DOHH2 (cell line): Measurements from ENCODE around the gene PTPRN2.

Experiments used
- H3F3A ChIP-seq: fragments of 200-600 bp; sonication (generic), shearing (Covaris generic); 2 replicates; pipeline ENCODE4 v1.6.0; 2016; ENCODE audit warnings: antibody characterized with exemption, mild to moderate bottlenecking; ENCODE audit not compliant: control insufficient read depth, insufficient read depth
- H3K27ac ChIP-seq: fragments of 200-600 bp; sonication (generic); 2 replicates; pipeline ENCODE4 v1.5.1; 2014; ENCODE audit warnings: low read depth, mild to moderate bottlenecking, low read length, moderate library complexity
- H3K27me3 ChIP-seq: fragments of 200-600 bp; sonication (generic); 2 replicates; pipeline ENCODE4 v1.6.1; 2014; ENCODE audit warnings: mild to moderate bottlenecking, low read length, mixed read lengths; ENCODE audit not compliant: control insufficient read depth
- H3K36me3 ChIP-seq: fragments of 200-600 bp; sonication (generic); 2 replicates; pipeline ENCODE4 v1.6.1; 2014; ENCODE audit warnings: mild to moderate bottlenecking, low read length, moderate library complexity, mixed read lengths; ENCODE audit not compliant: control insufficient read depth
- H3K4me1 ChIP-seq: fragments of 200-600 bp; sonication (generic); 2 replicates; pipeline ENCODE4 v1.6.1; 2014; ENCODE audit warnings: mild to moderate bottlenecking, low read length, mixed read lengths; ENCODE audit not compliant: control insufficient read depth
- H3K4me2 ChIP-seq: fragments of 200-600 bp; sonication (generic); 2 replicates; pipeline ENCODE4 v1.6.0; 2014; ENCODE audit warnings: mild to moderate bottlenecking, low read length, moderate library complexity
- H3K4me3 ChIP-seq: fragments of 200-600 bp; sonication (generic); 2 replicates; pipeline ENCODE4 v1.5.1; 2014; ENCODE audit warnings: mild to moderate bottlenecking, low read length, mixed read lengths
- H3K79me2 ChIP-seq: fragments of 200-600 bp; sonication (generic); 2 replicates; pipeline ENCODE4 v1.6.1; 2014; ENCODE audit warnings: mild to moderate bottlenecking, low read length, mixed read lengths; ENCODE audit not compliant: control insufficient read depth
- H3K9me2 ChIP-seq: fragments of 200-600 bp; sonication (generic); replicated peaks from 2 replicates; pipeline ENCODE4 v1.6.1; 2014; ENCODE audit warnings: mild to moderate bottlenecking, low read length, mixed read lengths; ENCODE audit not compliant: control insufficient read depth
- H3K9me3 ChIP-seq: fragments of 200-600 bp; sonication (generic); 2 replicates; pipeline ENCODE4 v1.6.1; 2014; ENCODE audit warnings: antibody characterized with exemption, low read length, mixed read lengths; ENCODE audit not compliant: control insufficient read depth, insufficient read depth
- H4K20me1 ChIP-seq: fragments of 200-600 bp; sonication (generic); 2 replicates; pipeline ENCODE4 v1.6.0; 2014; ENCODE audit warnings: low read depth, mild to moderate bottlenecking, antibody characterized with exemption, low read length, moderate library complexity; ENCODE audit not compliant: control insufficient read depth, insufficient read depth
- CTCF ChIP-seq: fragments of 200-600 bp; sonication (generic); IDR thresholded peaks from one replicate; pipeline ENCODE4 v1.5.1; 2014; ENCODE audit warnings: antibody characterized with exemption, mild to moderate bottlenecking, low read depth, low read length; ENCODE audit not compliant: poor library complexity, severe bottlenecking
- EZH2phosphoT487 ChIP-seq: fragments of 200-600 bp; sonication (generic); IDR thresholded peaks from 2 replicates; pipeline ENCODE4 v1.6.1; 2017; ENCODE audit warnings: borderline replicate concordance, mild to moderate bottlenecking, antibody characterized with exemption, low read length, moderate library complexity, mixed read lengths

Gene PTPRN2

DNA sequence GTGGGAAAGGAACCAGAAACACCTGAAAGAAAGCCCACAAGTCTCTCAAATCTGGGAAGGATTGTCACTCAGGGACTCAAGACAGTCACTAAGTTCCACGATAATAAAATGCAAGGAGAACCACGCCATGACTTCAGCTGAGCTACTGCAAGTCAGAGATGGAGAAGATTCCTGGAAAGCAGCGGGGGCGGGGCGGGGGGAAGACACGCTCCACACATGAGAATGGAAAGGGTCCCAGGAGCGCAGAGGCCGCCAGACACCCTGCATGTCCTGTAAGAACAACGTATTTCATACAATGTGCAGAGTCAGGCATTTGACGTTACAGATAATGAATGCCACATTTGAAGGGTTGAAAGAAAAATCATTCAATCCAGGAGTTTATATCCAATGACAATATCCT, 448.1 kb downstream of the PTPRN2 start:
- Histone ChIP-seq H3K9me3 (peaks cover 73% of the 10 kb centered on the region), H3K27ac (no peak overlapping the region), H3K79me2 (no peaks in the 10 kb centered on the region), H3K4me3 (no peak overlapping the region), H3F3A (no peaks in the 10 kb centered on the region), H3K9me2 (no peaks in the 10 kb centered on the region), H3K4me2 (no peak overlapping the region), H3K4me1 (no peaks in the 10 kb centered on the region), H3K27me3 (no peaks in the 10 kb centered on the region), H3K36me3 (no peaks in the 10 kb centered on the region), H4K20me1 (no peaks in the 10 kb centered on the region)
- TF ChIP-seq EZH2phosphoT487 (no peak), CTCF (no peak)

- Histone ChIP-seq H4K20me1 (no peaks in the 10 kb centered on the region), H3K36me3 (no peaks in the 10 kb centered on the region), H3F3A (no peaks in the 10 kb centered on the region), H3K9me3 (peaks cover 67% of the 10 kb centered on the region), H3K9me2 (no peaks in the 10 kb centered on the region), H3K27me3 (no peaks in the 10 kb centered on the region), H3K4me1 (no peaks in the 10 kb centered on the region), H3K4me2 (no peak overlapping the region), H3K27ac (no peak overlapping the region), H3K79me2 (no peaks in the 10 kb centered on the region), H3K4me3 (no peak overlapping the region)
- TF ChIP-seq CTCF (no peak), EZH2phosphoT487 (no peak)
Measured at GRCh38 chr7:158138329-158138597, 449.4 kb downstream of the PTPRN2 start.

DNA sequence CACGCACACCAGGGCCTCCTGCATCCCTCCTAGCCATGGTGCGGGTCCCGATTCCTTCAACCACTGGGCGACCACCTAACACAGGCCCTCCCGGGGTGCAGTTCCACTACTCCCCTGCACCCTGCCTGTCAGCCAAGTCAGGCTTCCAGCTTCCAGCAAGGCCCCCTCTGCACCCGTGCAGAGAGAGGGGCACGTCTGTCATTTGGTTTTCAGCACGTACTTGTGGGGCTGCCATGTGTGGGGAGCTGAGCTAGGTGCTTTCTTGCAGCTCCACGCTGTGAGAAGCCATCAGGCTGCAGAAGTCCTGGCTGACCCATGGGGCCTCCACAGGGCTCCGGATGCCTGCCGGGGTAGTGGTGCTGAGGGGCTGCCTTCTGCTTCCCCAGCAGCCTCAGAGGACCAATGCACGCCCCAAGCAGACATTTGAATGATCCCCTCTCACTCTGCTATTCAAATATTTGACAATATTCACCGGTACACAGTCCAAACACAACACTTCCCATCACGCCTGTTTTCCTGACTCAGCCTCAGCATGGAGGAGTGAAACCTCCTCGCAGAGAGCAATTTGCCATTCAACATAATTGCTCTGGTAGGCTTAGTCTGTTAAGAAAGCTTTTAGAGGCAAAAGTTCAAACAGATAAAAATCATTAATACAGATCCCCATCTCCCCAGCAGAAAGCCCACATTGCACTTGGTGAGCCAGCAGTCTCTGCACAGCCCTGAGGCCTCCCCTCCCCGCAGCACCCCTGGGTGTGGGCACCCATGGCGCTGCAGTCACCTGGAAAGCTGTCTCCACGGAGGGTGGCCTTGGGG, 449.9 kb downstream of the PTPRN2 start:
- Histone ChIP-seq H3K27me3 (no peaks in the 10 kb centered on the region), H3K4me2 (no peak overlapping the region), H3K4me1 (no peaks in the 10 kb centered on the region), H3K79me2 (no peaks in the 10 kb centered on the region), H3F3A (no peaks in the 10 kb centered on the region), H4K20me1 (no peaks in the 10 kb centered on the region), H3K4me3 (no peak overlapping the region), H3K27ac (no peak overlapping the region), H3K36me3 (no peaks in the 10 kb centered on the region), H3K9me3 (peaks cover 64% of the 10 kb centered on the region), H3K9me2 (no peaks in the 10 kb centered on the region)
- TF ChIP-seq CTCF, result no peak
- no peak for TF ChIP-seq EZH2phosphoT487
